ENCODE results near the gene NFIA. TPM values are rescaled to one million over a fixed set of nuclear protein-coding genes. Genes with fewer than 3 reads are reported as not detected.

The NFIA gene
- total and polyA plus RNA-seq, 10 of the 15 experiments (the other 5 are each of a cell fraction or from before 2014, with no cell fraction given): 0.10 to 0.16 TPM; not detected in 8

DNA sequence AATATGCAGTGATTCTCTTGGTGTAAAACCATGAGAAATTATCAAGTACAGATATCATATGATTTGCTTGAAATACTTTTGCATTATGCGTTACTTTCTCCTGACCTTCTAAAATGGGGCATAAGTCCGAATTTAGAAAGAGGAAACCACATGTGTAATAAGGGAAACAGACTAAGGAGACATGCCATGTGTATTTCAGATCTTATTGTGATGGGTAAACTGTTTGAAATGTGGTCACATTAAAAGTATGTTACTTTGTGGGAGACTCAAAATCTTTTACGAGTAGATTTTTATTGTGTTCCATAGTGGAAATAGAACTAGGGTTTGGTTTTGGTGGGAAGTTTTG is 173.0 kb downstream of the NFIA start:
- H3K9me3 ChIP-seq (replicated peaks; ENCODE audit: control insufficient read depth, insufficient read depth, low read length): no peaks in the 10 kb centered on the region
- no peak for DNase-seq (ENCODE audit: low read depth, low spot score)
- ChIA-PET RAD21 (ENCODE audit: unreplicated experiment) (no interaction called here), CTCF (no interaction called here), POLR2A (no interaction called here), SMC1A (ENCODE audit: uncharacterized antibody, unreplicated experiment) (no interaction called here)
- no TSS peak for BruUV-seq (replicated peaks)
- intact Hi-C loops (cut with micrococcal nuclease; ENCODE audit: unreplicated experiment): no loop called here
- H3K36me3 ChIP-seq (ENCODE audit: control insufficient read depth in 2 of 2, insufficient read depth in 2 of 2, low read length in 1 of 2): no peaks in the 10 kb centered on the region
- H3K4me3 ChIP-seq: no peak overlapping the region
- H3K4me1 ChIP-seq (ENCODE audit: control insufficient read depth, insufficient read depth, low read length): no peaks in the 10 kb centered on the region
- no peak overlapping the region for H3K9ac ChIP-seq (ENCODE audit: control insufficient read depth, insufficient read depth, low read length)
- 0% methylated on average over 3 of the region's 3 CpGs for WGBS (ENCODE audit: insufficient coverage, insufficient replicate concordance, low lambda C conversion rate, missing lambda C conversion rate)
- in situ Hi-C loops (cut with MboI): no loop called here
- H4K20me1 ChIP-seq (ENCODE audit: control insufficient read depth, insufficient read depth): no peaks in the 10 kb centered on the region
- no peak for FAIRE-seq
- no peak overlapping the region for H2AFZ ChIP-seq (ENCODE audit: control insufficient read depth, low read depth, low read length)
- no peaks in the 10 kb centered on the region for H3K79me2 ChIP-seq (ENCODE audit: control insufficient read depth, insufficient read depth, low read length)
- no peak overlapping the region for H3K27ac ChIP-seq (ENCODE audit: control insufficient read depth, insufficient read depth)
- ATAC-seq: no peak
- TF ChIP-seq EP300 (IDR thresholded peaks at IDR 0.05; ENCODE audit: borderline replicate concordance in 1 of 2, control insufficient read depth in 1 of 2, low read depth in 2 of 2, low read length in 2 of 2) (no peak), CHD1 (IDR thresholded peaks at IDR 0.05; ENCODE audit: low read depth, low read length) (no peak), GABPA (IDR thresholded peaks at IDR 0.05; ENCODE audit: low read depth) (no peak), SUZ12 (IDR thresholded peaks at IDR 0.05; ENCODE audit: unreplicated experiment) (no peak), SMAD5 (IDR thresholded peaks at IDR 0.05; ENCODE audit: low read depth) (no peak), SMC3 (IDR thresholded peaks at IDR 0.05; ENCODE audit: borderline replicate concordance, low read length) (no peak), TARDBP (IDR thresholded peaks at IDR 0.05; ENCODE audit: borderline replicate concordance) (no peak), KAT2A (conservative IDR thresholded peaks at IDR 0.05; ENCODE audit: control insufficient read depth, low read depth, low read length) (no peak), FOXK2 (IDR thresholded peaks at IDR 0.05) (no peak), BHLHE40 (IDR thresholded peaks at IDR 0.05; ENCODE audit: borderline replicate concordance in 1 of 2, low read depth in 2 of 2, low read length in 1 of 2) (no peak), NKRF (conservative IDR thresholded peaks at IDR 0.05) (no peak), MTA2 (IDR thresholded peaks at IDR 0.05; ENCODE audit: low read depth) (no peak), STAT3 (IDR thresholded peaks at IDR 0.05; ENCODE audit: low read depth, low read length) (no peak), NFXL1 (IDR thresholded peaks at IDR 0.05; ENCODE audit: borderline replicate concordance) (no peak), SMAD1 (IDR thresholded peaks at IDR 0.05; ENCODE audit: low read depth, partially characterized antibody) (no peak), BACH1 (IDR thresholded peaks at IDR 0.05; ENCODE audit: borderline replicate concordance) (no peak), HDGF (IDR thresholded peaks at IDR 0.05) (no peak)
- TF ChIP-seq, protein P1, sequence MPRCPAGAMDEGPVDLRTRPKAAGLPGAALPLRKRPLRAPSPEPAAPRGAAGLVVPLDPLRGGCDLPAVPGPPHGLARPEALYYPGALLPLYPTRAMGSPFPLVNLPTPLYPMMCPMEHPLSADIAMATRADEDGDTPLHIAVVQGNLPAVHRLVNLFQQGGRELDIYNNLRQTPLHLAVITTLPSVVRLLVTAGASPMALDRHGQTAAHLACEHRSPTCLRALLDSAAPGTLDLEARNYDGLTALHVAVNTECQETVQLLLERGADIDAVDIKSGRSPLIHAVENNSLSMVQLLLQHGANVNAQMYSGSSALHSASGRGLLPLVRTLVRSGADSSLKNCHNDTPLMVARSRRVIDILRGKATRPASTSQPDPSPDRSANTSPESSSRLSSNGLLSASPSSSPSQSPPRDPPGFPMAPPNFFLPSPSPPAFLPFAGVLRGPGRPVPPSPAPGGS (IDR thresholded peaks at IDR 0.05; ENCODE audit: borderline replicate concordance, insufficient read depth, low read depth, low read length, poor library complexity, severe bottlenecking): no peak
- H3K27me3 ChIP-seq (replicated peaks in 1 of 2; ENCODE audit: control insufficient read depth in 2 of 2, insufficient read depth in 2 of 2, low read length in 1 of 2): no peaks in the 10 kb centered on the region
- no peak overlapping the region for H3K4me2 ChIP-seq (ENCODE audit: control insufficient read depth, insufficient read depth)

All from GM12878 (cell line).